ENCODE measurements around the gene MYO3A. TPM values are rescaled to one million over a fixed set of nuclear protein-coding genes. Genes with fewer than 3 reads are reported as not detected.

Gene MYO3A
- total RNA-seq, 4 donors from 2014 or later, result 0.17 to 0.19 TPM; not detected in 2

GRCh38 chr10:26046073-26046700, 112.2 kb downstream of the MYO3A start:
- TF ChIP-seq CTCF (IDR thresholded peaks at IDR 0.05; ENCODE audit: low read depth), result no peak

DNA sequence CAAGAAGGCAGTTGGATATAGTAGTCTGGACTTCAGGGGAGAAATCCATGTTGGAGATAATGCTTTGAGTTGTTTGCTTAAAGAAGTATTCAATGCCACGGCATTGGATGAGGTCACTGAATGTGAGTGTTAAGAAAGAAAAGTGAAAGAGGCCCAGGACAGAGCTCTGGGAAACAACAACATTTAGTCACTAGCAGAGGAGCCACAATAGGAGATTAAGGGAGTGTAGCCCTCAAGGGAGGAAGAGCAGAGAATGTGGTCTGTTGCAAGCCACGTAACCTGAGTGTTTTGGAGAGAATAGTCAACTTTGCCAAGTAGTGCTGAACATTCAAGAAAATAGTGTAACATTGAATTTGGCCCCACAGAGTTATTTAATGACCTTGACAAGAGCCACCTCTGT, 114.7 kb downstream of the MYO3A start:
- TF ChIP-seq CTCF (IDR thresholded peaks at IDR 0.05; ENCODE audit: low read depth), result no peak

DNA sequence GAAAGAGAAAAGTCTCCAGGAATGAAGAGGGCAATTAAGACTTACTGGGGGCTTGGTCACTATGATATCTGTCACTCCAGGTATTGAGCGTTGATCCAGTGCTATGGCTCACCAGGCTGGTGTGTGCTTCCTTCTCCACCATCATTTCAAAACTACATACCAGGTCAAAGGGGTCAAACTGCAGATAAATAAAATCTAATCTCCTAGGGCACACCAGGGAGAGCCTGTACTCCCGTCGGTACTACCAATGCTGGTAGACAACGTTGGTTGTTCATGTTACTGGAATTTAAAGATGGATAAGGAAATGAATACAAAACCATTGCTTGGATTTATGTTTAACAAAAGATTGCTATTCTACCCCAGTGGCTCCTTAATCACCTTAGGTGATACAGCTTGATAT, 118.3 kb downstream of the MYO3A start:
- TF ChIP-seq CTCF (IDR thresholded peaks at IDR 0.05; ENCODE audit: low read depth), result no peak

DNA sequence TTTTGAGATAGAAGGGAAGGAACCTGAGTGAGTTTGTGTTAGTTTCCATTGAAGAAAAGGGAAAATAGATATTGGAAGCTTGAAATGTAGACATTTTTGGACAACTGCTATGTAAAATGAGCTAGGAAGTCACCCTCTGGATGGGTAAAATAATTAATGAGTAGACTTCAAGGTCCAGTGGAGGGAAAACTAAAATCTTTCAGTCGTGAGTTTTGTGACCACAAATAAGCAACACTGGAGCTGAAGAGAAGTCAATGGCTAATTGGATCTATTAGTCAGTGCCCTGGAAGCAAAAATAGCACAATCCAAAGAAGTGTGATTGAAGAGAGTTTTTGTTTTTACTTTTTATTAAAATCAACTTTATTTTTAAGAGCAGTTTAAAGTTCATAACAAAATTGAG, 123.4 kb downstream of the MYO3A start:
- no peak for TF ChIP-seq CTCF (IDR thresholded peaks at IDR 0.05; ENCODE audit: low read depth)

DNA sequence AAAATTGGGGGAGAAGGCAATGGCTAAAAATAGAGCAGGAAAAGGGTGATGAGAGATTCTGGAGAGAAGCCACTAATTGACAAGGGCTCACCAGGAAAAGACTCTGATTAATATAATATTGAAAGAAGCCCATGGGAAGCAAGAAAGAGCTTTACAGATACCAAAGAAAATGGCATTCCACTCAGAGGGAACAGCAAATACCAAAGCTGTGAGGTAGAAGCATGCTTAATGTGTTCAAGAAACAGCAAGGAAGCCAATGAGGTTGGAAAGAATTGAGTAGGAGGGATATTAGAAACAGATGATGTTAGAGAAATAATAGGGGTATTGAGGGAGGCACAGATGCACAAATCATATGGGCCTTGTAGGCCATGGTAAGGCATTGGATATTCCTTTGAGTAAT, 130.1 kb downstream of the MYO3A start:
- TF ChIP-seq CTCF (IDR thresholded peaks at IDR 0.05; ENCODE audit: low read depth), result no peak

GRCh38 chr10:26067680-26068079, 133.7 kb downstream of the MYO3A start:
- no peak for TF ChIP-seq CTCF (IDR thresholded peaks at IDR 0.05; ENCODE audit: low read depth)

GRCh38 chr10:26081459-26081858, 147.4 kb downstream of the MYO3A start:
- no peak for TF ChIP-seq CTCF (IDR thresholded peaks at IDR 0.05; ENCODE audit: low read depth)

Data from subcutaneous adipose tissue (tissue), 4 donors.